Thymus (tissue), 11 donors: Measurements from ENCODE around the gene LRMDA. TPM values are rescaled to one million over a fixed set of nuclear protein-coding genes. Genes with fewer than 3 reads are reported as not detected.

ENCODE experiments used
- DNase-seq, 9 donors: peaks; one replicate each; pipeline ENCODE4 v3.0.0-alpha.2; 2013; ENCODE audit warnings: low spot score in 9 of 9, low read depth in 6 of 9, missing footprints in 1 of 9
- H3K27ac ChIP-seq, 2 donors: one replicate each; pipeline ENCODE4 v1.5.1; 2013; ENCODE audit warnings: control low read depth in 1 of 2, low read depth in 1 of 2, low read length in 1 of 2, mild to moderate bottlenecking in 1 of 2, moderate library complexity in 1 of 2
- H3K27me3 ChIP-seq, 2 donors: one replicate each; pipeline ENCODE4 v1.5.1; 2013; ENCODE audit warnings: low read length in 1 of 2; ENCODE audit not compliant: control insufficient read depth in 2 of 2, insufficient read depth in 1 of 2
- H3K36me3 ChIP-seq, 2 donors: one replicate each; pipeline ENCODE4 v1.5.1; 2013; ENCODE audit warnings: low read length in 1 of 2, mild to moderate bottlenecking in 1 of 2, moderate library complexity in 1 of 2; ENCODE audit not compliant: control insufficient read depth in 2 of 2, insufficient read depth in 2 of 2
- H3K4me1 ChIP-seq, 2 donors: one replicate each; pipeline ENCODE4 v1.5.1; 2013; ENCODE audit warnings: low read length in 2 of 2; ENCODE audit not compliant: control insufficient read depth in 2 of 2, insufficient read depth in 2 of 2
- H3K4me3 ChIP-seq, 2 donors: one replicate each; pipeline ENCODE4 v1.5.1; 2013; ENCODE audit warnings: low read length in 2 of 2, control low read depth in 1 of 2, mild to moderate bottlenecking in 1 of 2
- H3K9me3 ChIP-seq, 2 donors: one replicate each; pipeline ENCODE4 v1.5.1; 2013; ENCODE audit warnings: low read length in 1 of 2, mild to moderate bottlenecking in 1 of 2; ENCODE audit not compliant: control insufficient read depth in 2 of 2, insufficient read depth in 1 of 2
- WGBS: extraction: QIAGEN DNeasy Blood & Tissue Kit; methylation state at CpG from one replicate; pipeline ENCODE4 v1.1.7; 2013; 5-methylcytosine and 5-hydroxymethylcytosine counted together
- polyA plus RNA-seq: library from polyadenylated mRNA; stranded (reverse); fragments of 200-250 nt; gene quantifications from one replicate; pipeline ENCODE4 v1.2.3, GENCODE V29; 2013
- total RNA-seq: library from RNA; stranded (reverse); fragments of 120-200 nt; gene quantifications from one replicate; pipeline ENCODE4 v1.2.4, GENCODE V29; 2013
- donor health status: healthy.

Gene LRMDA
- total and polyA plus RNA-seq, 2 donors: 2.5 to 4.6 TPM

- DNase-seq: no peak
- 81% methylated on average over 11 of the region's 11 CpGs for WGBS
- no peak overlapping the region for H3K27ac ChIP-seq
Measured at GRCh38 chr10:76115471-76116155, 684.2 kb downstream of the LRMDA start.

GRCh38 chr10:76116523-76116922, 685.1 kb downstream of the LRMDA start:
- Histone ChIP-seq H3K4me3 (no peak overlapping the region), H3K27ac (no peak overlapping the region), H3K9me3 (no peaks in the 10 kb centered on the region), H3K4me1 (no peaks in the 10 kb centered on the region), H3K36me3 (no peaks in the 10 kb centered on the region), H3K27me3 (peaks cover 0 to 6% of the 10 kb centered on the region in 2 donors)
- whole genome bisulfite sequencing: 75% methylated on average over 3 of the region's 3 CpGs
- no peak for DNase-seq

More at GRCh38 chr10:76115471-76116155, 684.2 kb downstream of the LRMDA start:
- Histone ChIP-seq H3K4me1 (no peaks in the 10 kb centered on the region), H3K27me3 (peaks cover 0 to 6% of the 10 kb centered on the region in 2 donors), H3K4me3 (no peak overlapping the region), H3K36me3 (no peaks in the 10 kb centered on the region), H3K9me3 (no peaks in the 10 kb centered on the region)

- Histone ChIP-seq H3K4me3 (no peak overlapping the region), H3K36me3 (no peaks in the 10 kb centered on the region), H3K27ac (no peak overlapping the region), H3K27me3 (no peaks in the 10 kb centered on the region), H3K9me3 (no peaks in the 10 kb centered on the region), H3K4me1 (no peaks in the 10 kb centered on the region)
- no peak for DNase-seq
Measured at GRCh38 chr10:76117949-76118348, 686.5 kb downstream of the LRMDA start.

GRCh38 chr10:76119036-76119435, 687.6 kb downstream of the LRMDA start:
- H3K4me1 ChIP-seq: no peaks in the 10 kb centered on the region
- H3K4me3 ChIP-seq: no peak overlapping the region
- no peaks in the 10 kb centered on the region for H3K9me3 ChIP-seq
- no peaks in the 10 kb centered on the region for H3K36me3 ChIP-seq
- no peak overlapping the region for H3K27ac ChIP-seq
- H3K27me3 ChIP-seq: no peaks in the 10 kb centered on the region
- WGBS: 94% methylated on average over 2 of the region's 2 CpGs
- DNase-seq: no peak

- Histone ChIP-seq H3K4me3 (no peak overlapping the region), H3K36me3 (no peaks in the 10 kb centered on the region), H3K9me3 (no peaks in the 10 kb centered on the region), H3K27ac (no peak overlapping the region), H3K27me3 (no peaks in the 10 kb centered on the region), H3K4me1 (no peaks in the 10 kb centered on the region)
- 89% methylated on average over 1 of the region's 1 CpG for WGBS
- no peak for DNase-seq
Measured at GRCh38 chr10:76119515-76119914, 688.1 kb downstream of the LRMDA start.

- Histone ChIP-seq H3K9me3 (no peaks in the 10 kb centered on the region), H3K27ac (no peak overlapping the region), H3K4me3 (no peak overlapping the region), H3K4me1 (no peaks in the 10 kb centered on the region), H3K27me3 (no peaks in the 10 kb centered on the region), H3K36me3 (no peaks in the 10 kb centered on the region)
- DNase-seq: no peak
- WGBS: 89% methylated on average over 4 of the region's 4 CpGs
Measured at GRCh38 chr10:76122056-76122455, 690.6 kb downstream of the LRMDA start.

- Histone ChIP-seq H3K27ac (no peak overlapping the region), H3K27me3 (no peaks in the 10 kb centered on the region), H3K4me1 (no peaks in the 10 kb centered on the region), H3K9me3 (no peaks in the 10 kb centered on the region), H3K4me3 (no peak overlapping the region), H3K36me3 (no peaks in the 10 kb centered on the region)
- 87% methylated on average over 1 of the region's 1 CpG for WGBS
- no peak for DNase-seq
Measured at GRCh38 chr10:76124280-76124679, 692.9 kb downstream of the LRMDA start.

- WGBS: 90% methylated on average over 2 of the region's 2 CpGs
Measured at GRCh38 chr10:76125900-76126299, 694.5 kb downstream of the LRMDA start.

GRCh38 chr10:76126607-76127527, 695.4 kb downstream of the LRMDA start:
- H3K9me3 ChIP-seq: no peaks in the 10 kb centered on the region
- H3K27me3 ChIP-seq: no peaks in the 10 kb centered on the region
- H3K4me3 ChIP-seq: no peak overlapping the region
- no peaks in the 10 kb centered on the region for H3K4me1 ChIP-seq
- no peak overlapping the region for H3K27ac ChIP-seq
- no peak for DNase-seq
- H3K36me3 ChIP-seq: no peaks in the 10 kb centered on the region
- WGBS: 96% methylated on average over 5 of the region's 5 CpGs

More at GRCh38 chr10:76125900-76126299, 694.5 kb downstream of the LRMDA start:
- Histone ChIP-seq H3K36me3 (no peaks in the 10 kb centered on the region), H3K9me3 (no peaks in the 10 kb centered on the region), H3K4me1 (no peaks in the 10 kb centered on the region), H3K4me3 (no peak overlapping the region), H3K27ac (no peak overlapping the region), H3K27me3 (no peaks in the 10 kb centered on the region)
- no peak for DNase-seq
